Cardiac muscle cell (in vitro differentiated cells and primary cell): Measurements from ENCODE around the gene ZNF408. TPM values are rescaled to one million over a fixed set of nuclear protein-coding genes. Genes with fewer than 3 reads are reported as not detected.

Experiments used
- DNase-seq, 2 donors: peaks; one replicate each; pipeline versions ENCODE4 v3.0.0 to v3.0.0-alpha.2; 2010 to 2017; ENCODE audit warnings: low read depth in 1 of 2, low spot score in 1 of 2
- H3K27ac ChIP-seq: fragments of 200-600 bp; sonication (generic); 2 replicates; pipeline ENCODE4 v1.5.1; 2016
- H3K27me3 ChIP-seq: fragments of 200-600 bp; sonication (generic); 2 replicates; pipeline ENCODE4 v1.6.0; 2016; ENCODE audit warnings: control low read depth
- H3K36me3 ChIP-seq: fragments of 200-600 bp; sonication (generic); 2 replicates; pipeline ENCODE4 v1.5.1; 2016; ENCODE audit warnings: control low read depth
- H3K4me1 ChIP-seq: fragments of 200-600 bp; sonication (generic); 2 replicates; pipeline ENCODE4 v1.8.1; 2017; ENCODE audit warnings: low read depth, mild to moderate bottlenecking, mixed run types
- H3K4me3 ChIP-seq: fragments of 200-600 bp; sonication (generic); 2 replicates; pipeline ENCODE4 v1.5.1; 2016; ENCODE audit warnings: mild to moderate bottlenecking
- H3K9me3 ChIP-seq: fragments of 200-600 bp; sonication (generic); 2 replicates; pipeline ENCODE4 v1.5.1; 2017; ENCODE audit warnings: low read depth, mild to moderate bottlenecking, control low read depth
- CTCF ChIP-seq: IDR thresholded peaks from 2 replicates; pipeline ENCODE4 v1.5.1; 2012; ENCODE audit warnings: low read depth, mild to moderate bottlenecking, low read length
- polyA plus RNA-seq: library from polyadenylated mRNA; unstranded; fragments of >200 nt; fragmentation: Nextera tagmentation; extraction: Ambion mirVana; gene quantifications from 2 replicates; pipeline ENCODE4 v1.2.1, GENCODE V29; 2016
- total RNA-seq: library from RNA; depleted of rRNA; stranded (reverse); fragments of >200 nt; gene quantifications from 2 replicates; pipeline ENCODE4 v1.2.3, GENCODE V29; 2016

Gene ZNF408
- total and polyA plus RNA-seq, 2 experiments from 2014 or later, result 23.1 to 23.7 TPM

GRCh38 chr11:46741600-46742484 lies 41.0 kb downstream of the ZNF408 start:
- no peaks in the 10 kb centered on the region for H3K9me3 ChIP-seq
- DNase-seq, result no peak
- no peaks in the 10 kb centered on the region for H3K4me1 ChIP-seq
- no peak overlapping the region for H3K4me3 ChIP-seq
- H3K27me3 ChIP-seq, result no peaks in the 10 kb centered on the region
- peak overlapping the region; percentile 43 for H3K27ac ChIP-seq
- no peak for TF ChIP-seq CTCF
- peaks cover 47% of the 10 kb centered on the region for H3K36me3 ChIP-seq

DNA sequence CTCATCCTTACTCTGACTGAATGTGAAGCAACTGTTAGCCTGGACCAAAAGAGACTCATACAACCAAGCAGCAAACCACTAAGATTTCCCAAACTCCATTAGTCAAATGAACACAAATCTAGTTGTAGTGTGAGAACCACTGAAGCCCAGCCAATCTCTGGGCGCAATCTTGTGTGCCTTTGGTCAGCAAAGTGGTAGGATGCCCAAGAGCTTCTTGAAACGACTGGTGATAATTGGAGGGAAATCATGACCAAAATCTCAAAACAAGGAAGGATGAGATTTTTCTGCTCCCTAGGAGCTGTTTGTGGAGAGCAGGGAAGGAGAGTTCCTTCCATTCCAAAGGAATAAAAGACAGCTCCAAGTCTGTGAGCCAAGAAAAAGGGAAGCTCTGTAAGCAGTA lies 42.2 kb downstream of the ZNF408 start:
- Histone ChIP-seq H3K27me3 (no peaks in the 10 kb centered on the region), H3K4me1 (no peaks in the 10 kb centered on the region), H3K36me3 (peaks cover 54% of the 10 kb centered on the region), H3K9me3 (no peaks in the 10 kb centered on the region), H3K4me3 (no peak overlapping the region), H3K27ac (no peak overlapping the region)
- no peak for TF ChIP-seq CTCF
- no peak for DNase-seq

DNA sequence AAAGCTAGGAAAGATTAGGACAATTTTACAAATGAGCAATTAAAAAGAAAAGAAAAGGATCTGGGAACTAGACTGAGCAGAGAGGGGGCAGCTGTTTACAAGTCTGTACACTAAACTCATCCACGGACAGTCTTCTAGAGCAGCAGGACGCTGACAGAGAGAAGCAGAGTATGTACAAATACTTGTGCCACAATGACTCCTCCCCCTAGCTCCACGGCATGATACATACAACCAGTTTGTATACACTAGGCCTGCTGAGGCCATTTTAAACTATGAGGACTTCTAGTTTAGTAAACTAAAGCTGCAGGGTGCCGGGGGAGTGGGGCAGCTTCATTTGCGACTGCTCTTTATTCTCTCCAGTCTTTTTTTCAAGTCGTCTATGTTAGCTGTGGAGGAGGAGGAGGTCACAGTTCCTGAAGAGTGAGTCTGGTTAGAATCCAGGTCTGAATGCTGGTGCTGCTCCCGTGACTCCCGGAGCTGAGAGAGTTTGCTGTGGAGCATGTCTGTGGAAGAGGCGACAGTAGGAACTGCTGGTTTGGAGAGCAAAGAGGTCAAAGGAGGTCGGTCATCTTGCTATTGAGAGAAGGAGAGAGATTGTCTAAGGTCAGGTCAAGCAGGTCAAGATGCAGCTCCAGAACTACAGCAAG lies 43.0 kb downstream of the ZNF408 start:
- Histone ChIP-seq H3K4me1 (no peaks in the 10 kb centered on the region), H3K4me3 (no peak overlapping the region), H3K36me3 (peaks cover 62% of the 10 kb centered on the region), H3K27me3 (no peaks in the 10 kb centered on the region), H3K27ac (no peak overlapping the region), H3K9me3 (no peaks in the 10 kb centered on the region)
- no peak for DNase-seq
- no peak for TF ChIP-seq CTCF

GRCh38 chr11:46745328-46745727 lies 44.5 kb downstream of the ZNF408 start:
- DNase-seq, result no peak
- no peak overlapping the region for H3K4me3 ChIP-seq
- peaks cover 71% of the 10 kb centered on the region for H3K36me3 ChIP-seq
- H3K27me3 ChIP-seq, result no peaks in the 10 kb centered on the region
- no peaks in the 10 kb centered on the region for H3K9me3 ChIP-seq
- H3K27ac ChIP-seq, result no peak overlapping the region
- TF ChIP-seq CTCF, result no peak
- no peaks in the 10 kb centered on the region for H3K4me1 ChIP-seq

- TF ChIP-seq CTCF, result no peak
- Histone ChIP-seq H3K27me3 (no peaks in the 10 kb centered on the region), H3K4me3 (no peak overlapping the region), H3K36me3 (peaks cover 77% of the 10 kb centered on the region), H3K9me3 (no peaks in the 10 kb centered on the region), H3K27ac (no peak overlapping the region), H3K4me1 (no peaks in the 10 kb centered on the region)
- DNase-seq, result no peak
These were observed 45.2 kb downstream of the ZNF408 start for GRCh38 chr11:46745995-46746394.
